IMR-90 (cell line): ENCODE measurements around the gene NEMP1.

Source experiments
- BHLHE40 ChIP-seq: fragments of 150-350 bp; IDR thresholded peaks from 2 replicates; pipeline ENCODE4 v1.6.1; 2016; ENCODE audit warnings: mild to moderate bottlenecking, low read depth, low read length
- CEBPB ChIP-seq: IDR thresholded peaks from 2 replicates; pipeline ENCODE4 v1.6.1; 2012; ENCODE audit warnings: low read depth, low read length, improper control_type of control experiment
- FOS ChIP-seq: fragments of 150-350 bp; IDR thresholded peaks from 2 replicates; pipeline ENCODE4 v1.6.1; 2016; ENCODE audit warnings: low read depth, low read length
- MAFK ChIP-seq: IDR thresholded peaks from 2 replicates; pipeline ENCODE4 v1.6.1; 2012; ENCODE audit warnings: low read depth, low read length, improper control_type of control experiment
- MAZ ChIP-seq: IDR thresholded peaks from 2 replicates; pipeline ENCODE4 v1.6.1; 2012; ENCODE audit warnings: low read depth, mild to moderate bottlenecking, low read length, improper control_type of control experiment, moderate library complexity, borderline replicate concordance
- MXI1 ChIP-seq: IDR thresholded peaks from 2 replicates; pipeline ENCODE4 v1.6.1; 2012; ENCODE audit warnings: low read depth, mild to moderate bottlenecking, low read length, moderate library complexity, borderline replicate concordance
- POLR2A ChIP-seq: IDR thresholded peaks from 2 replicates; pipeline ENCODE4 v1.6.1; 2012; ENCODE audit warnings: mild to moderate bottlenecking, low read depth, low read length
- RAD21 ChIP-seq: IDR thresholded peaks from 2 replicates; pipeline ENCODE4 v1.6.1; 2012; ENCODE audit warnings: low read length, improper control_type of control experiment
- RCOR1 ChIP-seq: IDR thresholded peaks from 2 replicates; pipeline ENCODE4 v1.6.1; 2012; ENCODE audit warnings: mild to moderate bottlenecking, low read length, improper control_type of control experiment; ENCODE audit not compliant: insufficient replicate concordance
- RFX5 ChIP-seq: IDR thresholded peaks from 2 replicates; pipeline ENCODE4 v1.8.0; 2012; ENCODE audit warnings: low read depth, mild to moderate bottlenecking, low read length, moderate library complexity
- SMC3 ChIP-seq: fragments of 150-350 bp; IDR thresholded peaks from 2 replicates; pipeline ENCODE4 v1.6.1; 2016; ENCODE audit warnings: low read depth, mild to moderate bottlenecking, antibody characterized with exemption, low read length, moderate library complexity
- TF ChIP-seq, protein P1 (sequence below): conservative IDR thresholded peaks from 2 replicates; pipeline ENCODE4 v1.5.1; 2012; ENCODE audit warnings: mild to moderate bottlenecking, low read depth, low read length, improper control_type of control experiment
- TF ChIP-seq, protein P2 (sequence below): fragments of 150-350 bp; IDR thresholded peaks from 2 replicates; pipeline ENCODE4 v1.6.1; 2017; ENCODE audit warnings: mild to moderate bottlenecking, antibody characterized with exemption, low read length, low read depth

DNA sequence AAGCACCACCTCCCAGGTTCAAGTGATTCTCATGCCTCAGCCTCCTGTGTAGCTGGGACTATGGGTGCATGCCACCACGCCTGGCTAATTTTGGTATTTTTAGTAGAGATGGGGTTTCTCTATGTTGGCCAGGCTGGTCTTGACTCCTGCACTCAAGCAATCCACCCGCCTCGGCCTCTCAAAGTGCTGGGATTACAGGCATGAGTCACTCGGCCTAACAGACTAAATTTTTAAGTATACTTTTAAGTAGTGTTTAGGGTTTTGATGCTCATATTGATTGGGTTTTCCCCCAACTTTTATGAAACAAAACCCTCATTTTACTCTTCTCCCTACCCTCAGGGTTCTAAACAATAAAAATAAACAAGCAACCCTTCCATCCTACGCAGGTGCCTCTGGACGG lies 34.1 kb downstream of the NEMP1 start:
- TF ChIP-seq POLR2A, result no peak
- TF ChIP-seq MAFK, result no peak
- TF ChIP-seq, protein P1, sequence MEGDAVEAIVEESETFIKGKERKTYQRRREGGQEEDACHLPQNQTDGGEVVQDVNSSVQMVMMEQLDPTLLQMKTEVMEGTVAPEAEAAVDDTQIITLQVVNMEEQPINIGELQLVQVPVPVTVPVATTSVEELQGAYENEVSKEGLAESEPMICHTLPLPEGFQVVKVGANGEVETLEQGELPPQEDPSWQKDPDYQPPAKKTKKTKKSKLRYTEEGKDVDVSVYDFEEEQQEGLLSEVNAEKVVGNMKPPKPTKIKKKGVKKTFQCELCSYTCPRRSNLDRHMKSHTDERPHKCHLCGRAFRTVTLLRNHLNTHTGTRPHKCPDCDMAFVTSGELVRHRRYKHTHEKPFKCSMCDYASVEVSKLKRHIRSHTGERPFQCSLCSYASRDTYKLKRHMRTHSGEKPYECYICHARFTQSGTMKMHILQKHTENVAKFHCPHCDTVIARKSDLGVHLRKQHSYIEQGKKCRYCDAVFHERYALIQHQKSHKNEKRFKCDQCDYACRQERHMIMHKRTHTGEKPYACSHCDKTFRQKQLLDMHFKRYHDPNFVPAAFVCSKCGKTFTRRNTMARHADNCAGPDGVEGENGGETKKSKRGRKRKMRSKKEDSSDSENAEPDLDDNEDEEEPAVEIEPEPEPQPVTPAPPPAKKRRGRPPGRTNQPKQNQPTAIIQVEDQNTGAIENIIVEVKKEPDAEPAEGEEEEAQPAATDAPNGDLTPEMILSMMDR, result no peak
- no peak for TF ChIP-seq BHLHE40
- no peak for TF ChIP-seq MAZ
- no peak for TF ChIP-seq MXI1
- TF ChIP-seq, protein P2, sequence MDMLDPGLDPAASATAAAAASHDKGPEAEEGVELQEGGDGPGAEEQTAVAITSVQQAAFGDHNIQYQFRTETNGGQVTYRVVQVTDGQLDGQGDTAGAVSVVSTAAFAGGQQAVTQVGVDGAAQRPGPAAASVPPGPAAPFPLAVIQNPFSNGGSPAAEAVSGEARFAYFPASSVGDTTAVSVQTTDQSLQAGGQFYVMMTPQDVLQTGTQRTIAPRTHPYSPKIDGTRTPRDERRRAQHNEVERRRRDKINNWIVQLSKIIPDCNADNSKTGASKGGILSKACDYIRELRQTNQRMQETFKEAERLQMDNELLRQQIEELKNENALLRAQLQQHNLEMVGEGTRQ, result no peak
- no peak for TF ChIP-seq RCOR1
- TF ChIP-seq SMC3, result no peak
- TF ChIP-seq RAD21, result no peak
- no peak for TF ChIP-seq RFX5
- TF ChIP-seq CEBPB, result no peak
- TF ChIP-seq FOS, result no peak
